GM19240 (cell line): ENCODE results near the gene ADCY7.

ENCODE experiments used
- DNase-seq: peaks from one replicate; pipeline ENCODE4 v3.0.0; 2011; ENCODE audit warnings: low spot score; ENCODE audit not compliant: insufficient read length

ADCY7 gene

DNA sequence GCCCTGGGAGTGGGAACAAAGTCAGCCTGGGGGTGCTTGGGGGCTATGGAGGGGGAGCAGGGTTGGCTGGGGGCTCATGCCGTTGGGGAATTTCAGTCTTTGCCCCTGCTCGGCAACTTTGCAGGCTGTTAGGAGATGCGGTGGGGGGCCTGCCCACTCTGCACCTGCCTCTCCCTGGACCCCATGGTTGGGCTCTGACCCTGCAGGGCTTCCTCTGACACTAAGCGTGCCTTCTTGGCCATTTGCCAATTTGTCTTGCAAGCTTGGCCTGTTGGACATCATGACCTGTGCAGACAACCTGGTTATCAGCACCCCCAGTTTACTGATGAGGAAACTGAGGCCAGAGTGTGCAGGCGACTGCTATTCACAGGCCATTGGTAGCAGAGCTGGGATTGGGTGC is 14.6 kb downstream of the ADCY7 start:
- DNase-seq, result no peak

DNA sequence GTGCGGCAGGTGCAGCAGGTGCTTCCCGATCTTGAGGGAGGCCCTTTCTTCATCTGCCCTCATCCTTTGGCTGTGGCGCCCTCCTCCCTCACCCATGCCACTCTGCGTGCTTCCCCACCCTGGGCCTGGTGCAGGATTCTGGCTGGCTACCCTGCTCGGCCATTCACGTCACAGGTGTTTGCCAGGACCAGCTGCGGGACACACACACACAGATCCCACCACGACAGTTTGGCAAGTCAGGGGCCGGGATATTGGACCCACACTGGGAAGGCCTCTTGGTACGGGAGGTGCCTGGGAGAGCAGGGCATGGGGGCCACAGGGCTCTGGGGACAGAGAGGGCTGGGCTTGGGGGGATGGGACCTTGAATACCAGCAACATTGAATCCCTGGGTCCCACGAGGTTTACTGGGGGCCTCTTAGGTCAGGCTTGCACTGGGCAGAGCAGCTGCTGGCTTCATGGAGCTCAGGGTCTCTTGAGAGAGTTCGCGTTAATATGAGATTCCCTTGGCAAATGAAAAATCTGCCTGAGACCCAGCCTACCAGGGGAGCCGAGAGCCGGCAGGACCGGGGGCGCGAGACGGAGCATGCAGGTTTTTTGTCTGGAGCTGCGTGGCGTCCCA is 15.1 kb downstream of the ADCY7 start:
- no peak for DNase-seq

DNA sequence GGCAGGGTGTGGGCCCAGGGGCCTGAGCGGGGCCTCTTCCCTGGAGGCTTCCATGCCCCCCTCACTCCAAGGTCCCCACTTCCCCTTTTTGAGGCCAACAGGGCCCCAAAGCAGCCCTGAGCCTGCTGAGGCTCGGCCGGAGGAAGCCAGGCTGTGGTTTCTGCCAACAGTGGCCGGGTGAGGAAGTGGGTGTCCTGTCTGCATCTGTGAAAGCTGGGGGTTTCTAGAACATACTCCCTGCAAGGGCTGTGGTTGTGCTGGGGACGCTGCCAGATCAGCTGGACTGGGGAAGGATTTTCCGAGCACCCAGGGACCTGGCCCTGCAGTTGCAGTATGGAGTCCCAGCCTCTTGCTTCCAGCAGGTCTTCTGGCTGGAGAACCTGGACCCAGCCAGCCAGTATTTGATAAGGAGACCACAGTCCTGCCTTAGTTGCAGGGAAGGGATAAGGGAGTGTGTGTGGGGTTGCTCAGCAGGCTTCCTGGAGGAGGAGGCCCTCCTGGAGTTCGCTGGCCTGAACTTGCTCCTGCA is 15.7 kb downstream of the ADCY7 start:
- DNase-seq, result peak; percentile 79

DNA sequence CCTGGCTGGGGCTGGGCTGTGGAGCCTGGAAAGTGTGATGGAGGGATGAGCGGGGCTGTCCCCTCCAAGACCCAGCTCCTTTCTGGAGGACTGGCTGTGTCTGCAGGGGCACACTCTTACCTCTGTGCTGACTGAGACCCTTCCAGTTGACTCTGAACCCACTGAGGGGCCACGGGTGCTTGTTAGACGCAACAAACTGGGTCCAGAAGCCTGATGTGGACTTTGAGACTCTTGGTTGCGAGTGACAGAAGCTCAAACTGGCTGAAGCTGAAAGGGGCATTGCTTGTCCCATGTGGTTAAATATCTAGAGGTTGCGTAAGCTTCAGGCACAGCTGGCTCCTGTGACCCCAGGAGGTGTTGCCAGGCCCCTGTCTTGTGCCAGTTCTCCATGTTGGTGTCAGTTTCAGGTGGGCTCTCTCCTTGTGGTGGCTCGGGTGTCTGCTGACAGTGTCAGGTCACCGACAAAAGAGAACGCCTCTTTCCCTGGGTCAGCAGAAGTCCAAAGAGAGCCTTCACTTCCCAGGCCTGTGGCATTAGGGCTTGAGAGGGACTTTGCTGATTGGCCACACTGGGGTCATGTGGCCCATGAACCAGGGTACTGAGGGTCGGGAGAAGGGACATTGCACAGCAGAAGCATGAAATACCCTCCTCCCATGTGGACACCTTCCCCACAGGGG is 16.7 kb downstream of the ADCY7 start:
- no peak for DNase-seq

DNA sequence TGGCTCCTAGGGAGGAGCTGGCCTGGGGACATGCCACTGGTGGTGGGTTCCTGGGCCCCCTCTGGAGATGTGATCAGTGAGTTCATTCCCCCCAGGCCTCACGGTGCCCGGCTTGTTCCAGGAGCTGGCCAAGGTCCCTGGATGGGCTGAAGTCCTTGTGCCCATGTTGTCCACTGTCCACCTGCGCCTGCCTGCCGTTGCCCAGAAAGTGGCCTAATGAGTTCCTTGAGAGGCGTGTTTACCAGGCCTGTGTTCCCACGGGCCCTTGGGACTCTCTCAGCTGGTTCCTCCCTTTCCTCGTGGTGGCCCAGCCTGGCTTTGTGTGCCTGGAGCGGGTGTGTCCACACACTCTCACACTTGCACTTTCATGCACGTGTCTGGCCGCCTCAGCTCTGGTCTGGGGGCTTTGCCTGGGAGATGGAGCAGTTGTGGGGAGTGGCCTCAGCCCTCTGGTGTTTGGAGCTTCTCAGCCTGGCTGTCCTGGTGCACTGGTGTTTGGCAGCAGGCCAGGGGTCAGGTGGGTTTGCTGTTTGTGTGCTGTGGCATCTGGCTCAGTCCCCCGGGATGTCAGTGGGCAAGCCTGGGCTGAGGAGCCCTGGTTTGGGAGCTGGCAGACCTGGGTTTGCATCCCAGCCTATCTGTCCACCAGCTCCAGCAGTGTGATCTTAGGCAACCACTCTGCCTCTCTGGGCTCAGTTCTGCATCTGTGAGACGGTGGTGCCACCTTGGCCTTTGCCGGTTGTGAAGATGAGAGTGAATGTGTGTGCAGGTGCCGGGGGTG is 18.0 kb downstream of the ADCY7 start:
- DNase-seq, result no peak

DNA sequence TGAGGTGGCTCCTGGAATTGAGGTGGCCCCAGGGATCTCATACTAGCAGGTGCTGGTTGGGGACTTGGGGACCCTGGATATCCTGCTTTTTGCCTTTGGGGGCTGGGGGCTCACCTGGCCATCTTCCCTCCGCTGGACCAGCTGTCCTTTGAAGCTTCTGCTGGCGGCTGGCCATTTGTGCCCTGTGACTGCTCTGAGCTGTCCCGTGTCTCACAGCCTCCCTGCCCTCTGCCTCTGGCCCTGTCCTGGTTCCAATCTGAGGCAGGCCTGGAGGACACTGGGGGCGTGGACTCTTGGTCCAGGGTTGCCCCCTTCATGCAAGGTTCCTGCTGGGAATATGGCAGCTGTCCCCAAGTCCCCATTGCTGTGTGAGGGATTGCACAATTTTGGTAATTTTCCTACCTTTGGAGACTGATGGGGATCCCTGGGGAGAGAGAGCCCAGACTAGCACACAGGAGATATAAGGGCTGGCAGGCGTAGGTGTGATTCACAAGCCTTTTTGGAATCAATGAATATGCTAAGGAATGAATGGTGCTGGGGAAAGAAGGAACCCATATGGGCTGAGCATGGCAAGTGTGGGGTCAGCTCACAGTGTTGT is 19.2 kb downstream of the ADCY7 start:
- no peak for DNase-seq

DNA sequence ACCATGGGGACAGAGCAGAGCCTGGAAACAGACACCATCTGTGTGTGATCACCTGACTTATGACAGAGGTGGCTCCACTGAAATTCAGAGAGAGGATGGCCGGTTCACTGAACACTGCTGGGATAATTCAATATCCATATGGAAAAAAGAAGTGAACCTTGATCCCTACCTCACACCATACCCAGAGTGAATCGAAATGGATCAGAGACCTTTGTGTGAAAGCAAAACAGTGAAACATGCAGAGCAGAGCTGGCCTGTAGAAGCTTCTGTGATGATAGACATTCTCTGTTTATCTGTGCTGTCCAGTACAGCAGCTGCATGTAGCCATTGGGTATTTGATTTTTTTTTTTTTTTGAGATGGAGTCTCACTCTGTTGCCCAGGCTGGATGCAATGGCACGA is 20.3 kb downstream of the ADCY7 start:
- DNase-seq, result no peak

DNA sequence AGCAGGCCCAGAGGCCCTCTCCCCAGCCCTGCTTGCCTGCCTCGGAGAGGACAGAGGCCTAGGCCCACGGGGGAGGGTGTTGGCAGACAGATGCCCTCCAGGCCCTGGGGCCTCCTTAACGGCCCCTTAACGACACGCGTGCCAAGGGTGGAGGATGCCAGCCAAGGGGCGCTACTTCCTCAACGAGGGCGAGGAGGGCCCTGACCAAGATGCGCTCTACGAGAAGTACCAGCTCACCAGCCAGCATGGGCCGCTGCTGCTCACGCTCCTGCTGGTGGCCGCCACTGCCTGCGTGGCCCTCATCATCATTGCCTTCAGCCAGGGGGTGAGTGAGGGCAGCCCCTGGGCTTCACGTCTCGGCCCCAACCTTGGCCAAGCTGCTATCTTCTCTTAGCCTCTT is 21.7 kb downstream of the ADCY7 start:
- no peak for DNase-seq

DNA sequence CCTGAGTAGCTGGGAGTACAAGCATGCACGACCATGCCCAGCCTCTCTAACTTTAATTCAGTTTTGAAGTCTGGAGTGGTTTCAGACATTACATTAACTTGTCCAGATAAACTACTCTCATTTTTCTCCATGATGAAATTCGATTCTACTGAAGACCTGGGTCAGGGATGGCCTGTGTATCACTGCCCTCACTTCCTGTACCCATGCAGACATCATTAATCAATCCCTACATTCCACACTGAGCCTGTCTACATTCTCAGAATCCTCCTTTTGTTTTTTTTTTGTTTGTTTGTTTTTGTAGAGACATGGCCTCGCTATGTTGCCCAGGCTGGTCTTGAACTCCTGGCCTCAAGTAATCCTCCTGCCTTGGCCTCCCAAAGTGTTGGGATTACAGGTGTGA is 22.6 kb downstream of the ADCY7 start:
- DNase-seq, result no peak

DNA sequence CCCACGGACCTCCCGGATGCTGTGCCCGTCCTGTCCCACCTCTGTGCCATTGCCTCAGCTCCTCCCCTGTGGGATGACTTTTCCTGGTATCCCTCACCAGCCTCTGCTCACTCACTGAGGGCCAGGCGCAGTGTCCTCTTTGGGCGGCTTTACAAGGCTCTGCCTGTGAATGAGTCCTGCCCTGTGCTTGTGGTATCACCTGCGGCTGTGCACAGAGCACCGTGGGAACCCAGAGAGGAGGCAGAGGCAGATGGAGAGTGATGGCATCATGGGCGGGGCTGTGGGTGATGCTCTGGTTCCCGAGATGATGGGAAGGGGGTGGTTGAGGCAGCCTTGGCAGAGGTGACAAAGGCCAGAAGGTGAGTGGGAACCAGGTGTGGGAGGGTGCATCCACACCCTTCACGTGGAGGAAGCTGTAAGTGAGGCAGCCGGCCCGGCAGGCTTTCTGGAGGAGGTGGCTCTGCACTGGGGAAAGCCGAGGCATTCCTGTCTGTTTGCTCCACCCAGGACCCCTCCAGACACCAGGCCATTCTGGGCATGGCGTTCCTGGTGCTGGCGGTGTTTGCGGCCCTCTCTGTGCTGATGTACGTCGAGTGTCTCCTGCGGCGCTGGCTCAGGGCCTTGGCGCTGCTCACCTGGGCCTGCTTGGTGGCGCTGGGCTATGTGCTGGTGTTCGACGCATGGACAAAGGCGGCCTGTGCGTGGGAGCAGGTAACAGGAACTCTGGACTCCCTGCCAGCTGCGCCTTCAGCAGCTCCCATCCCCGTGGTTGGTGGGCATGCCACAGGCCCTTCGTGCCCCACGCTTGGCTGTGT is 23.8 kb downstream of the ADCY7 start:
- no peak for DNase-seq

DNA sequence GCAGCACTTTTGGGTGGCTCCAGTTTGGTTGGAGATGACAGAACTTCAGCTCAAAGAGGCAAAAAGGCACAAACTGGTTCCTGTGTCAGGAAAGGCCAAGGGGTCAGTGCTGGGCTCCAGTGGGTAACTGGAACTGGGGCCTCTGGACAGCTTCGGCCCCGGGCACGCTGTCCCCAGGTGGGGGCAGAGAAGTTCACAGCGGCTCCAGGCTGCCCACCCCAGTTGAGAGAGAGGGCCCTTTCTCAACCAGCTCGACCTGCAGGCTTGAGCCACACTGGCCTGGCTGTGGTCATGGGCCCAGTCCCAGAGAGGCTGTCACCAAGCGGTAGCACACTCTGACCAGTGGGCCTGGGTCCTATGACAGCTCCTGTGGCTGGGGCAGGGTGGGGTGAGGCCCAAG is 24.5 kb downstream of the ADCY7 start:
- DNase-seq, result no peak

DNA sequence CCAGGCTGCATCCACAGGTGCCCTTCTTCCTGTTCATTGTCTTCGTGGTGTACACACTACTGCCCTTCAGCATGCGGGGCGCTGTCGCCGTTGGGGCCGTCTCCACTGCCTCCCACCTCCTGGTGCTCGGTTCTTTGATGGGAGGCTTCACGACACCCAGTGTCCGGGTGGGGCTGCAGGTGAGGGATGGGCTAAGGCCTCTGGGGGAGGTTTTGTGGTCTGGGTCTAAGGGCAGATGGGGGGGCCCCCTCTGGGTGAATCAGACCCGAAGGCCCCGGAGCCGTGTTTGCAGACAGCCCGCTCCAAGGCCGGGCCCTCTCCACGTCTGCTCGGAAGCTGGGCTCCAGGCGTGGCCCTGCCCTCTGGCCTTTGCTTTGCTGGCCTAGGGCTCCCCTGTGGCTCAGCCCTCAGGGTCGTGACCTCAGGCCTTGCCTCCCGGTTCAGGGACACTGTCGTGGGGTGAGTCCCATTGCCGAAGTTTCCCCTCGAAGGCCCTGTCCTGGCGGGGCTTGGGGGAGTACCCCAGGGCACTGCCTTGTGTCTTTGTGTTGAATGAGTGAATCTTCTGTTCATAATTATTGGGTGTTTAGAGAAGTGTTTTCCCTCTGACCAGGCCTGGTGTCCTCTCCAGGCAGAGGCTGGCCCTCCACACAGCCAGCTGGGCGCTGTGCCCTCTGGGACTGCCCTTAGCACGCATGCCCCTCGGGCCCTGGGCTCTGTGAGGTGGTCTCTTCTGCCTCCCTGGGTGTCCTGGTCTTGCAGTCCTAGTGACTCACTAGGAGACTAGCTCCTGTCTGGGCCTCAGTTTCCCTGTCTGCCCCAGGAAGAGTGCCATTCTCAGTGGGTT is 25.6 kb downstream of the ADCY7 start:
- DNase-seq, result no peak

DNA sequence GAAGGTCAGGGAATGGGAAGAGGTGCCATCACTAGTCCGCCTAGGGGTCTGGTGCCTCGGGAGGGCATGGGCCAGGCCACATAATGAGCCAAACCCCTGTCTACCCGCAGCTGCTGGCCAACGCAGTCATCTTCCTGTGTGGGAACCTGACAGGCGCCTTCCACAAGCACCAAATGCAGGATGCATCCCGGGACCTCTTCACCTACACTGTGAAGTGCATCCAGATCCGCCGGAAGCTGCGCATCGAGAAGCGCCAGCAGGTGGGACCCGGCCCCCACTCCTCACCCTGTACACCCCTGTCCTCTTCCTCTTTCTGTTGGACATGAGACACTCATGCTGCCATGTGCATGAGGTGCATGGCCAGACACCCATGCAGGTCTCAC is 26.2 kb downstream of the ADCY7 start:
- no peak for DNase-seq

DNA sequence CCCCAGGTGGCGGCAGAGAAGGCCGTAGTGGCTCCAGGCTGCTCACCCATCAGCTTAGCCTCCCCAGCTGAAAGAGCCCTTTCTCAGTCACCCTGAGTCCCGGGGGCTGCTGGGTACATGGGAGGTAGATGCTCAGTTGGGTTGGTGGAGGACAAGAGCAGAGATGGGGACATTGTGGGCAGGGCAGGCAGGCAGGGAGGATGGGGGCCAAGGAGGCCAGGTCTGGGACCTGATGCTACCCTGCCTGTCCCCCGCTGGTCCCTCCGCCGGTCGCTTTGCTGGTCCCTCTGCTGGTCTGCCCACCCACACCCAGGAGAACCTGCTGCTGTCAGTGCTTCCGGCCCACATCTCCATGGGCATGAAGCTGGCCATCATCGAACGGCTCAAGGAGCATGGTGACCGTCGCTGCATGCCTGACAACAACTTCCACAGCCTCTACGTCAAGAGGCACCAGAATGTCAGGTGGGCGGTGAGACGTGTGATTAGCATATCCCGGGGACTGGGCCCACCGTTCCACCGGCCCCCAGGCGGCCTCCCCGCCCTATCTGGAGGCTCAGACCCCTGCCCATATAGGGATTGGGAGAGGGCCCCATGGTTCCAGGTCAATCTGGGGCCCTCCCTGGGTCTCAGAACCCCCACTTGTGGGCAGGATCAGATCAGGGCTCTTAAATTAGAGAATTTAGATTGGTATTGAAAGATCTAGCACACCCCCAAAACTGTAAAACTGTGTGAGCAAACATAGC is 26.9 kb downstream of the ADCY7 start:
- DNase-seq, result no peak

DNA sequence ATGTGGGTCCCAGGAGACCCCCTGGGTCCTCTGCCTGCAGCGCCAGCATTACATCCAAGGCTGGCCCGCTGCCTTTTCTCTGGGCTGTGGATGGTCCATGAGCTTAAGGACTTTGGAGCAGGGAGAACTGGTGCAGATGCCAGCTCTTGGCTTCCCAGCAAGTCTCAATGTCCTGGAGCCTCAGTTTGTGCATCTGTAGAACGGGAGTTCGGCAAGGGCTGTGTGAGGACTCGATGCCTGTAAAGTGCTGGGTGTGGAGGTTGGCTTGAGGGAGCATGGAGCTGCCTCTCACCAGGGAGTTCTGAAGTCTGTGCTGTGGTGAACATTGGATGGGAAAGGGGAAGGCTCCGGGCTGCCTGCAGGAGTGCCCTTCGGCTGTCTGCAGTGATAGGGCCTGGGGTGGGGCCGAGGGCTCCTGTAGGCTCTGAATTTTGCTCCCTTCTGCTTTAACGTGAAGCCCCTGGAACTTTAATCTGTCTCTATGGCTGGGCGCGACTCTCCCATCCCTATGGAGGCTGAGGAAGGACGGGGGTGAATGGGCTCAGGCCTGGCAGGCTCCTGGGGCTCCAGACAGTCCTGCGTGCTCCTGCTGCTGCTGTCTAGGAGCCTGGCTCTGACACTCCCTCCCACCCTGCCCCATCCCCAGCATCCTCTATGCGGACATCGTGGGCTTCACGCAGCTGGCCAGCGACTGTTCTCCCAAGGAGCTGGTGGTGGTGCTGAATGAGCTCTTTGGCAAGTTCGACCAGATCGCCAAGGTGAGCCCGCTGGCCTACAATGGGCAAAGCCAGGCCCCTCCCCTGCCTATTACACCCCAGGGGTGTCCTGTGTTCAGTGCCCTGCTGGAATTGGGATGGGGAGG is 27.9 kb downstream of the ADCY7 start:
- DNase-seq, result no peak

DNA sequence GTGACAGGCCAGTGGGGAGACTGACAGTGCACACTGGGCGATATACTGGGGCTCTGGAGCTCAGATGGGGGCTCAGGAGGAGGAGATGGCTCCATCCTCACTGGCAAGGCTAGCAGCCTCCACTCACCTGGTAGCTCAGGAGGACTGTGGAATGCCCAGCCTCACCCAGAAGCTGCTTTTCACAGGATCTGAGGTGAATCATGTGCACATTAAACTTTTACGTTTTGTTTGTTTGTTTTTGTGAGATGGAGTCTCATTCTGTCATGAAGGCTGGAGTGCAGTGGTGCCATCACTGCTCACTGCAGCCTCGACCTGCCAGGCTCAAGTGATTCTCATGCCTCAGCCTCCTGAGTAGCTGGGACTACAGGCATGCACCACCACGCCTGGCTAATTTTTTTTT is 28.6 kb downstream of the ADCY7 start:
- DNase-seq, result no peak

DNA sequence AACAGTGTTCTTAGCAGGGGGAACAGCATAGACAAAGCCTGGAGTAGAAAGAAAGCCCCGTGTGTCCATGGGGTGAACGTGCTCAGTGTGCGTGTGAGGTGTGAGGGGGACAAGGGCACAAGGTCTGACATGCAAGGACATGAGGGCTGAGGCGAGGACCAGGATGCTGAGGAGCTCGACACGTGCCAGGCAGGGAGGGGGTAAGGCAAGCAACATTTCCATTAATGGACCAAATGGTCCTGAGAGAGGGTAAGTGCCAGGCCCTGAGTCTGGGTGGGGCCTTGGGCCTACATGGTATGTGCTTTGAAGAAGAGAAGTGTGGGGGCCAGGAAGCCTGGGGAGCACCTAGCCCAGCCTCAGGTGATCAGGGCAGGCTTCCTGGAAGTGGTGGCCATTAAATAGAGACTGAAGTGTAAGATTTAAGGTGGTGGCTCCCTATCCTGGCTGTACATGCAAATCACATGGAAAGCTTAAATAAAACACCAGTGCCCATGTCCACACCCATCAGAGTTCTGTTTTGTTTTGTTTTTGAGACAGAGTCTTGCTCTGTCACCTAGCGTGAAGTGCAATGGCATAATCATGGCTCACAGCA is 29.3 kb downstream of the ADCY7 start:
- no peak for DNase-seq

DNA sequence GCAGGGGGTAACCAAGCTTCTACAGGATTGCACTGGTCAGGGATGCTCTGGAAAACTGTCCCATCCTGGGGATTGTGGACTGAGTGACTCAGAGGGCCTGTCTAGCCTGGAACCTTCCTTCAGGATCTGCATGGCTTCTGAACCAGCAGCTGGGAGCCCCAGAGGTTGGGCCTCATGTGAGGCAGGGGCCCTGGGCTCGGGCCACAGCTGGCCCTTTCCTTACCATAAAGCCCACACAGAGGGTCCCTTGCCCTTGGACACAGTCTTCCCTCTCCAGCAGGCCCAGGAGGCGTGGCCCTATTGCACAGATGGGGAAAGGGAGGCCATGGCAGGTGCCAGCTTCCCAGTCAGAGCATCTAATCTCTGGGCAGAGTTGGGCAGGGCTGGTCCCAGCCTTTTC is 30.5 kb downstream of the ADCY7 start:
- no peak for DNase-seq
